PC-3 (cell line): Measurements from ENCODE around the gene PDZD2. TPM values are rescaled to one million over a fixed set of nuclear protein-coding genes. Genes with fewer than 3 reads are reported as not detected.
A peak's percentile ranks its signal among the peaks of the same experiment; 100 is the strongest.

ENCODE experiments used
- ATAC-seq: fragments of 200-7000 bp; cut with Tn5 transposase; 2 replicates; pipeline ENCODE4 v1.9.1; 2020; ENCODE audit warnings: mild to moderate bottlenecking, moderate library complexity
- BruUV-seq: library from RNA; stranded (reverse); fragments of 400-500 nt; replicated peaks from 2 replicates; lab custom pipeline; 2021; lab: Mats Ljungman, UMichigan
- CTCF ChIA-PET: fragments of 300-600 bp; sonication (Branson Sonifier 250); formaldehyde crosslinking; loops from one replicate; lab custom pipeline; 2022; ENCODE audit warnings: antibody characterized with exemption; lab: Charles Lee
- POLR2A ChIA-PET: fragments of 300-600 bp; sonication (Branson Sonifier 250); formaldehyde crosslinking; loops from one replicate; lab custom pipeline; 2022; ENCODE audit warnings: antibody characterized with exemption; ENCODE audit not compliant: unreplicated experiment; lab: Charles Lee
- DNase-seq: peaks from one replicate; pipeline ENCODE4 v3.0.0-alpha.2; 2015
- H2AFZ ChIP-seq: fragments of 300-600 bp; sonication (generic); 2 replicates; pipeline ENCODE4 v1.6.0; 2016; ENCODE audit warnings: antibody characterized with exemption, low read length
- H3F3A ChIP-seq: fragments of 300-600 bp; sonication (generic); one replicate; pipeline ENCODE4 v1.6.0; 2017; ENCODE audit warnings: antibody characterized with exemption, low read length, control low read depth, mild to moderate bottlenecking; ENCODE audit not compliant: unreplicated experiment
- H3K27ac ChIP-seq: fragments of 300-600 bp; sonication (generic); 2 replicates; pipeline ENCODE4 v1.5.1; 2016; ENCODE audit warnings: mild to moderate bottlenecking, low read length
- H3K27me3 ChIP-seq: fragments of 300-600 bp; sonication (generic); 2 replicates; pipeline ENCODE4 v1.6.1; 2016; ENCODE audit warnings: low read length, mixed read lengths
- H3K36me3 ChIP-seq: fragments of 300-600 bp; sonication (generic); 2 replicates; pipeline ENCODE4 v1.6.1; 2016; ENCODE audit warnings: low read depth, mixed run types, low read length, mixed read lengths
- H3K4me1 ChIP-seq: fragments of 300-600 bp; sonication (generic); 2 replicates; pipeline ENCODE4 v1.5.1; 2016; ENCODE audit warnings: low read length; ENCODE audit not compliant: insufficient read depth
- H3K4me2 ChIP-seq: fragments of 300-600 bp; sonication (generic); 2 replicates; pipeline ENCODE4 v1.6.0; 2016; ENCODE audit warnings: low read length
- H3K4me3 ChIP-seq: fragments of 300-600 bp; sonication (generic); 2 replicates; pipeline ENCODE4 v1.5.1; 2016; ENCODE audit warnings: mild to moderate bottlenecking, low read length, mixed read lengths
- H3K79me2 ChIP-seq: fragments of 300-600 bp; sonication (generic); 2 replicates; pipeline ENCODE4 v1.6.1; 2017; ENCODE audit warnings: low read length, mixed read lengths
- H3K9ac ChIP-seq: fragments of 300-600 bp; sonication (generic); 2 replicates; pipeline ENCODE4 v1.6.0; 2016; ENCODE audit warnings: mild to moderate bottlenecking, low read length
- H3K9me2 ChIP-seq: fragments of 300-600 bp; sonication (generic); replicated peaks from 2 replicates; pipeline ENCODE4 v1.6.1; 2016; ENCODE audit warnings: mixed run types, low read length, mixed read lengths
- H3K9me3 ChIP-seq: fragments of 300-600 bp; sonication (generic); 2 replicates; pipeline ENCODE4 v1.6.1; 2016; ENCODE audit warnings: low read length, mixed read lengths
- H4K20me1 ChIP-seq: fragments of 300-600 bp; sonication (generic); 2 replicates; pipeline ENCODE4 v1.6.1; 2016; ENCODE audit warnings: low read length, mixed read lengths
- EZH2 ChIP-seq: fragments of 300-600 bp; sonication (generic); IDR thresholded peaks from one replicate; pipeline ENCODE4 v1.6.1; 2017; ENCODE audit warnings: antibody characterized with exemption, mild to moderate bottlenecking, low read length; ENCODE audit not compliant: unreplicated experiment
- EZH2phosphoT487 ChIP-seq: fragments of 300-600 bp; sonication (generic); IDR thresholded peaks from 2 replicates; pipeline ENCODE4 v1.6.1; 2018; ENCODE audit warnings: mild to moderate bottlenecking, antibody characterized with exemption, low read length, borderline replicate concordance
- intact Hi-C: fragments of 100-400 bp; cut with micrococcal nuclease; formaldehyde crosslinking; loops from 2 replicates; pipeline ENCODE4 v1.9.0; 2023
- total RNA-seq: library from RNA; depleted of rRNA; stranded (reverse); fragments of >200 nt; gene quantifications from 2 replicates; pipeline ENCODE4 v1.2.3, GENCODE V29; 2014
- TF ChIP-seq, protein P1 (sequence below): fragments of 300-600 bp; sonication (generic); conservative IDR thresholded peaks from 2 replicates; pipeline ENCODE4 v1.5.1; 2017; ENCODE audit warnings: antibody characterized with exemption, low read depth, mild to moderate bottlenecking, low read length

PDZD2 gene
- total RNA-seq, 1 experiment from 2014 or later: 2.0 TPM

DNA sequence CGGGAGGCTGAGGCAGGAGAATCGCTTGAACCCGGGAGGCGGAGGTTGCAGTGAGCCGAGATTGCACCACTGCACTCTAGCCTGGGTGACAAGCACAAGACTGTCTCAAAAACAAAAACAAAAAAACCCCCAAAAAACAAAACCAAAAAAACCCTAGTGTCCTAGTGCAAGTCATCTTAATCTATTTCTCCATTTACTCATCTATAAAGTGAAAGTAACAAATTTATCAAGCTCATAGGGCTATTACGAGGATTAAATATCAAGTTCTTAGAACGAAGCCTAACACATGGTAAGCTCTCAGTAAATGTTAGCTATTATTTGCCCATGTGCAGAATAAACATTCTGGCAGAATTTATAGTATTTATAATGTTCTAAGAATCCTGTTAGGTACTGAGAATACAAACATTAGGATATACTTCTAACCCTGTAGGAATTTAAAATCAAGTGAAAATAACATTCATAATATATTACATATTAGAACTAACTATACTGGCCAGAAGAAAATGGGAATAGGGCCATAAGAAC lies 490.2 kb downstream of the PDZD2 start:
- no peaks in the 10 kb centered on the region for H3K27me3 ChIP-seq
- ATAC-seq (peak; percentile 74), DNase-seq (no peak)
- H3F3A ChIP-seq: no peaks in the 10 kb centered on the region
- ChIA-PET POLR2A (no interaction called here), CTCF (interaction anchor here (0.6 kb wide), 1 partner anchor 274 kb away, joined by 3 read pairs; no protein-coding TSS in a partner anchor)
- 0 out of 2 replicates have a peak, but pooled peaks cover 5% of the 10 kb centered on the region for H4K20me1 ChIP-seq
- H3K9me3 ChIP-seq: no peaks in the 10 kb centered on the region
- no peaks in the 10 kb centered on the region for H3K9me2 ChIP-seq
- TF ChIP-seq EZH2phosphoT487: no peak
- TF ChIP-seq, protein P1, sequence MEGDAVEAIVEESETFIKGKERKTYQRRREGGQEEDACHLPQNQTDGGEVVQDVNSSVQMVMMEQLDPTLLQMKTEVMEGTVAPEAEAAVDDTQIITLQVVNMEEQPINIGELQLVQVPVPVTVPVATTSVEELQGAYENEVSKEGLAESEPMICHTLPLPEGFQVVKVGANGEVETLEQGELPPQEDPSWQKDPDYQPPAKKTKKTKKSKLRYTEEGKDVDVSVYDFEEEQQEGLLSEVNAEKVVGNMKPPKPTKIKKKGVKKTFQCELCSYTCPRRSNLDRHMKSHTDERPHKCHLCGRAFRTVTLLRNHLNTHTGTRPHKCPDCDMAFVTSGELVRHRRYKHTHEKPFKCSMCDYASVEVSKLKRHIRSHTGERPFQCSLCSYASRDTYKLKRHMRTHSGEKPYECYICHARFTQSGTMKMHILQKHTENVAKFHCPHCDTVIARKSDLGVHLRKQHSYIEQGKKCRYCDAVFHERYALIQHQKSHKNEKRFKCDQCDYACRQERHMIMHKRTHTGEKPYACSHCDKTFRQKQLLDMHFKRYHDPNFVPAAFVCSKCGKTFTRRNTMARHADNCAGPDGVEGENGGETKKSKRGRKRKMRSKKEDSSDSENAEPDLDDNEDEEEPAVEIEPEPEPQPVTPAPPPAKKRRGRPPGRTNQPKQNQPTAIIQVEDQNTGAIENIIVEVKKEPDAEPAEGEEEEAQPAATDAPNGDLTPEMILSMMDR: no peak
- TF ChIP-seq EZH2: no peak
- intact Hi-C loops: no loop called here
- H3K79me2 ChIP-seq: peaks cover 21% of the 10 kb centered on the region
- no peak overlapping the region for H3K9ac ChIP-seq
- H3K4me2 ChIP-seq: no peak overlapping the region
- H3K36me3 ChIP-seq: peaks cover 22% of the 10 kb centered on the region; the same call in 1 of the 2 replicates
- H2AFZ ChIP-seq: no peak overlapping the region
- H3K4me3 ChIP-seq: no peak overlapping the region
- H3K4me1 ChIP-seq: no peaks in the 10 kb centered on the region
- BruUV-seq: no TSS peak
- H3K27ac ChIP-seq: no peak overlapping the region

DNA sequence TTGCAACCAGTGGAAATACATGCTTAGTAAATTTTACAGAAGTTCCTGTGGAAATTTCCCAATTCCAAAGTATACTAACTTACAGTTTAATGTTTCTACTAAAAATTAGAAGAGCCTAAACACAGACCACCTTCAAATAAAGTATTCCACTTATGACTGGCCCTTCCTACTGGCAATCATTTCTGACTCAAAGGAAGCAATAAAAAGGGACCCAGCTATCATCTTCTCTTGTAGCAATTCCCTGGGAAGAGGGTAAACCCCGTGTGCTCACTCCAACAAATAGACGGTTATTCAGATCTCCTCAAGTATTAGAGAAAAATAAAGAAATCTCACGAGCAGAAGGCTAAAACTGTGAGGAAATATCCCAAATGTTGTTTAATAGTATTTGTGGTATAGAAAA lies 491.9 kb downstream of the PDZD2 start:
- CTCF ChIA-PET: interaction anchor here (0.5 to 0.6 kb wide), 2 partner anchors 213 to 532 kb away, joined by 3 read pairs; no protein-coding TSS in a partner anchor
- peaks cover 18% of the 10 kb centered on the region for H3K79me2 ChIP-seq

More for the DNA sequence above, 491.9 kb downstream of the PDZD2 start:
- Histone ChIP-seq H3K4me1 (no peaks in the 10 kb centered on the region), H3K27me3 (no peaks in the 10 kb centered on the region), H3K27ac (no peak overlapping the region), H3K9me2 (no peaks in the 10 kb centered on the region), H3K36me3 (peaks cover 26% of the 10 kb centered on the region), H3K9me3 (no peaks in the 10 kb centered on the region), H3K9ac (no peak overlapping the region), H4K20me1 (0 out of 2 replicates have a peak, but pooled peaks cover 5% of the 10 kb centered on the region), H3K4me2 (no peak overlapping the region), H2AFZ (no peak overlapping the region), H3K4me3 (no peak overlapping the region), H3F3A (no peaks in the 10 kb centered on the region)
- intact Hi-C loops: loop anchor here (5.0 kb wide), 1 partner anchor 41 kb away; the partner anchor contains the start of gene GOLPH3
- ATAC-seq (peak; percentile 56), DNase-seq (peak; percentile 33)
- POLR2A ChIA-PET: no interaction called here
- TF ChIP-seq, protein P1: no peak
- no peak for TF ChIP-seq EZH2phosphoT487
- TF ChIP-seq EZH2: no peak
- no TSS peak for BruUV-seq
